Hematopoietic multipotent progenitor cell treated with erythropoietin and hydrocortisone succinate and interleukin-3 and kit ligand, for 8 days (in vitro differentiated cells): ENCODE results near the gene PXDN.
"Not testable (repeated sequence)": the region's sequence is repeated elsewhere in the genome, so short reads cannot be mapped to it uniquely, and the experiment has no call there.

Experiments used
- DNase-seq: peaks from one replicate; pipeline ENCODE4 v3.0.0-alpha.2; 2015

Gene PXDN

GRCh38 chr2:1717113-1717512 is 27.2 kb downstream of the PXDN start:
- no peak for DNase-seq

- DNase-seq: no peak
Observed at GRCh38 chr2:1716441-1716840, 27.9 kb downstream of the PXDN start.

DNA sequence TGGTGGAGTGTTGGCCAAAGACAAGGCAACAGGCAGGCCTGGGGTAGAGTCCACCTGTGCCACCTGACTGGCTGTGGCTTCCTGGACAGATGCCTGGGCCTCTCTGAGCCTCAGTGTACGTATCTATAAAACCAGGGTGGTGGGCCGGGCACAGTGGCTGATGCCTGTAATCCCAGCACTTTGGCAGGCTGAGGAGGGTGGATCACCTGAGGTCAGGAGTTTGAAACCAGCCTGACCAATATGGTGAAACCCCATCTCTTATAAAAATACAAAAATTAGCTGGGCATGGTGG is 28.4 kb downstream of the PXDN start:
- DNase-seq: not testable (repeated sequence)

DNA sequence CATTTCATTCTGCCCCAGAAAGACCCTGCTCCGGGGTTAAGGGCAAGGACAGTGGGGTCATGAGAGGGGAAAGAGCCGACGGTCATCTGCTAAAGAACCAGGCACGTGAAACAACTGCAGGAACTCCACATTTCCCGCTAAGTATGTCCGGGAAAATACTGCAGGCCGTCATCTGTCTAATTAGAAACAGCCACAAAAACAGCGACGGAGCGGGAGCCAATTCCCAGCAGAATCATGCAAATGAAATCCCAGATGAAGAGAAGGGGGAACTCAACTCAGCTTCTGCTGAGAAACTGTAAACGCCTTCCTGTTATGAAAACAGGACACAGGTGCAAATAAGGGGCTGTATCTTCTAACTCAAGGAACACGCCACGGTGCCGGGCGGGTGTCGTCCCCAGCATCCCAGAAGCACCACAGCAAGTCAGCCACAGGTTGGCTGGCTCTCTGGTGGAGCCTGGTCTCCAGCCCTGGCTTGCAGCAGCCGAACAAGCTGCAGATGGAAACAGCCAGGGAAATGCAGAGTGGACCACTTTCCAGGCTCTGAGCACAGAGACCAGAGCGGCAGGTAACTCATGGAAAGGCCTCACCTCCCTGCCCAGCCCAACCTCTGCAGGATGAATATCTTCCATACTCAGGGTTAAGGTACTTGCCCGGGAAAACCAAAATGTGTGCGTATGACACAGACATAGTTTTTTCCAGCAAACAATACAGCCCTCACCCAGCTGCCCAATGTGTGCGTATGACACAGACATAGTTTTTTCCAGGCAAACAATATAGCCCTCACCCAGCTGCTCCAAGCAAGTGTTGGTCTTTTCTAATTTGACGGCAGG is 28.9 kb downstream of the PXDN start:
- DNase-seq: no peak

DNA sequence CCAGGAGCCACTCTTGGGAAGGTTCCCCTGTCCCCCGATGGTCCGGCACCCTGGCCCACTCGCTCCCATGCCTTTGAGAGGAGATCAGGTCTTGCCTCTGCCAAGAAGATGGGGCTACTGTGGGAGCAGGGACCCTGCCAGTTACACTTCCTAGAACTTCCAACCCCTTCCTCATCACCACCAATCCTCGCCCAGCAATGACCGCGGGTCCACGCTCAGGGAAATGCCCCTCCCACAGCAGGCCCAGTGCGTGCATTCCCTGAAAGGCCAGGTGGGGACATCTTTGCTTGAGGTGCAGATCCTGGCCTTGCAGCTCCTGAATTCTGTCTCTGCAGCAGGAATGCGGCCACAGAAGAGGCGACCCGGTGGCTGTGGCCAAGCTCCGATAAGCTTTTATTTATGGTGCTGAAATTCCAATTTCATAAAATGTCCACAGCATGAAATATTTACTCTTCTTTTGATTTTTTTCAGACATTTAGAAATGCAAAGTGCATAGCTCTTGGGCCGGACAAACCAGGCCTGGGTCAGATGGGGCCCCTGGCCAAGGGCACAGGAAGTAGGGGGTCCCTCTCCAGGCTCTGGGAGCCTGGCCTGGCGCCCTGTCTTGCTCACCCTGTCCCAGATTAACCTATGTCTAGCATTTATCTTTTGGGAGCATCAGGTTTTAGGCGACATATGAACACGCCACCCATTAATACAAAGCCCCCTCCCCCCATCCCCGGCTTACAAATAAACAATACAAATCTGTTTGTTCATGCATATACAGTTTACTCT is 29.8 kb downstream of the PXDN start:
- DNase-seq: no peak

GRCh38 chr2:1713839-1714236 is 30.5 kb downstream of the PXDN start:
- DNase-seq: no peak

DNA sequence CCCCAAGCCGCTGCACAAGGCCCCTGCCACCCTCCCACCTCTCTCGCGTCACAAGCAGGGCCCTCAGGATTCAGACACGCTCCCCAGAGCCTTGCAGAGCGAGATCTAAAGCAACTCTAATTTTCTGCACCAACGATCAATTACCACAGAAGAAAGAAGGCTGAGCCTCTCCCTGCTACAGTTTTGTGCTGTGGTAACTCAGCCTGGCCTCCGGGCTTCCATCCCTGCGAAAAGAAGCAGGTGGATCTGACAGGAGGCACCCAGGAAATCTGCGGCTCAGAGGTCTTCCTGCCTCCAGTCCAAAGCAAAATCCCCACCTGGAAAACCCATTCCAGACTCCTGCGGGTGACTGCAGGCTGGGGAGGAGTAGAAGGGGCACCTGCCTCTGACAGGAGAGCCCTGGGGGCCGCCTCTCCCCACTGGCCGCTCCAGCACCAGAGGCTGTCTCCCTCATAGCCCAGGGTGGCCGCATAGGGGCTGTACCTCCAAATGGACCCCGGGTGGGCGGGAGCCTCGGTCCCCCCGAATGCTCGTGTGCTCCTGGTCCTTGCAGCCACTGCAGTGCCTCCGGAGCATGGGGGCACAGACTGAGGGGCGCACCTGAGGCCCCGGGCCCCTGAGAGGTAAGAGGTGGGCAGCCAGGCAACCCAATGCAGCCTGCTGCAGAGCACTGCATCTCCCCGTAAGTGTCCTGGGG is 31.0 kb downstream of the PXDN start:
- no peak for DNase-seq

- no peak for DNase-seq
Observed at GRCh38 chr2:1709946-1710560, 34.3 kb downstream of the PXDN start.

DNA sequence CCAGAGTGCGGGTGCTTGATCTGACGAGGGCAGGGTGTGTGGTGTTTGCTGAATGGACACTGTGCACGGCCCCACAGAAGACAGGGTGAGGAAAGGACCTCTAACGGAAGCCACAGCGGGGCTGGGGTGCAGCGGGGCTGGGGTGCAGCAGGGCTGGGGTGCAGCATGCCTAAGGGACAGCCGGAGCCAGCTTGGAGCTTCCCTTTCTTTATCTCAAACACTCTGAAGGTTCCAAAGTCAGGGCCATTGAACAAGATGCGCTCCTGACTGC is 35.0 kb downstream of the PXDN start:
- DNase-seq: no peak

GRCh38 chr2:1708476-1709334 is 35.6 kb downstream of the PXDN start:
- no peak for DNase-seq

- DNase-seq: no peak
Observed at GRCh38 chr2:1707771-1708418, 36.4 kb downstream of the PXDN start.

DNA sequence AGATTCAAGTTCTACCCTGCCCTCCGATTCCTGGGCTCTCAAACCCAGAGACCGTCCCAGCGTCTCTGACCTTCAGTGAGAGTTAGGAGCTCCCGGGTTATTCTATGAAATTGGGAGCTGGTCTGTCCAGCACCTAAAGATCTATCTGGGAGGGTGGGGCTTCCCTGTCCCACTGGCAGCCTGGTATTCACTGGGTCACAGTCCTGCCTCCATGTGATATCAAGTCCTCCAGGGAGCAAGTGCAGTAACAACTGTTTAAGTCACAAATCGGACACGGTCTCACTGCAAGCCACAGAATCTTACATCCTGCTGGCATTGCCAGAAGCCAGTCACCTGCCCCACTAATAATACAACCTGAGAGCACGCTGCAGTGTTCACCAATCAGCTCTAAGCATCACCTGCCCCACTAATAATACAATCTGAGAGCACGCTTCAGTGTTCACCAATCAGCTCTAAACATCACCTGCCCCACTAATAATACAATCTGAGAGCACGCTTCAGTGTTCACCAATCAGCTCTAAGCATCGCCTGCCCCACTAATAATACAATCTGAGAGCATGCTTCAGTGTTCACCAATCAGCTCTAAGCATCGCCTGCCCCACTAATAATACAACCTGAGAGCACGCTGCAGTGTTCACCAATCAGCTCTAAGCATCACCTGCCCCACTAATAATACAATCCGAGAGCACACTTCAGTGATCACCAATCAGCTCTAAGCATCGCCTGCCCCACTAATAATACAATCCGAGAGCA is 38.0 kb downstream of the PXDN start:
- not testable (repeated sequence) for DNase-seq

GRCh38 chr2:1705557-1706076 is 38.7 kb downstream of the PXDN start:
- DNase-seq: no peak

GRCh38 chr2:1704631-1705556 is 39.4 kb downstream of the PXDN start:
- no peak for DNase-seq

- DNase-seq: no peak
Observed at GRCh38 chr2:1702186-1702565, 42.1 kb downstream of the PXDN start.

GRCh38 chr2:1701556-1702185 is 42.6 kb downstream of the PXDN start:
- no peak for DNase-seq

- no peak for DNase-seq
Observed at GRCh38 chr2:1701020-1701419, 43.3 kb downstream of the PXDN start.

DNA sequence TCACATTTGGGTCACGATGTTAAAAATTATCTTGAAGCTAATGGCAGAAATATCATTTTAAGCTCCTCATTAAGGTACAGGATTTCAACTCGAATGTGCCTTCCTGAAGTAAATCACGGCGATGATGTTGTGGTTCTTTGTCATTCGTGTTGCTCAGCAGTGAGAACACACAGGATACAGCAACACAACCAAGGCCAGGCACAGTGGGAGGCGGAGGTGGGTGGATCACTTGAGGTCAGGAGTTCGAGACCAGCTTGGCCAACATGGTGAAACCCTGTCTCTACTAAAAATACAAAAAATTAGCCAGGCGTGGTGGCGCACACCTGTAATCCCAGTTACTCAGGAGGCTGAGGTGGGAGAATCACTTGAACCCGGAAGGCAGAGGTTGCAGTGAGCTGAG is 43.9 kb downstream of the PXDN start:
- DNase-seq: not testable (repeated sequence)

- DNase-seq: no peak
Observed at GRCh38 chr2:1698188-1698945, 45.9 kb downstream of the PXDN start.
